Measurements from ENCODE around the gene GNG13.

GNG13 gene

GRCh38 chr16:817001-817906 is 16.7 kb upstream of the GNG13 start:
- TF ChIP-seq, protein P1, sequence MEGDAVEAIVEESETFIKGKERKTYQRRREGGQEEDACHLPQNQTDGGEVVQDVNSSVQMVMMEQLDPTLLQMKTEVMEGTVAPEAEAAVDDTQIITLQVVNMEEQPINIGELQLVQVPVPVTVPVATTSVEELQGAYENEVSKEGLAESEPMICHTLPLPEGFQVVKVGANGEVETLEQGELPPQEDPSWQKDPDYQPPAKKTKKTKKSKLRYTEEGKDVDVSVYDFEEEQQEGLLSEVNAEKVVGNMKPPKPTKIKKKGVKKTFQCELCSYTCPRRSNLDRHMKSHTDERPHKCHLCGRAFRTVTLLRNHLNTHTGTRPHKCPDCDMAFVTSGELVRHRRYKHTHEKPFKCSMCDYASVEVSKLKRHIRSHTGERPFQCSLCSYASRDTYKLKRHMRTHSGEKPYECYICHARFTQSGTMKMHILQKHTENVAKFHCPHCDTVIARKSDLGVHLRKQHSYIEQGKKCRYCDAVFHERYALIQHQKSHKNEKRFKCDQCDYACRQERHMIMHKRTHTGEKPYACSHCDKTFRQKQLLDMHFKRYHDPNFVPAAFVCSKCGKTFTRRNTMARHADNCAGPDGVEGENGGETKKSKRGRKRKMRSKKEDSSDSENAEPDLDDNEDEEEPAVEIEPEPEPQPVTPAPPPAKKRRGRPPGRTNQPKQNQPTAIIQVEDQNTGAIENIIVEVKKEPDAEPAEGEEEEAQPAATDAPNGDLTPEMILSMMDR (conservative IDR thresholded peaks at IDR 0.05): no peak
- H3K27ac ChIP-seq: no peak overlapping the region

GRCh38 chr16:815861-816260 is 15.3 kb upstream of the GNG13 start:
- TF ChIP-seq, protein P1 (conservative IDR thresholded peaks at IDR 0.05): no peak
- H3K27ac ChIP-seq: no peak overlapping the region

- TF ChIP-seq, protein P1 (conservative IDR thresholded peaks at IDR 0.05): no peak
- no peak overlapping the region for H3K27ac ChIP-seq
These were observed 14.4 kb upstream of the GNG13 start for GRCh38 chr16:814974-815373.

DNA sequence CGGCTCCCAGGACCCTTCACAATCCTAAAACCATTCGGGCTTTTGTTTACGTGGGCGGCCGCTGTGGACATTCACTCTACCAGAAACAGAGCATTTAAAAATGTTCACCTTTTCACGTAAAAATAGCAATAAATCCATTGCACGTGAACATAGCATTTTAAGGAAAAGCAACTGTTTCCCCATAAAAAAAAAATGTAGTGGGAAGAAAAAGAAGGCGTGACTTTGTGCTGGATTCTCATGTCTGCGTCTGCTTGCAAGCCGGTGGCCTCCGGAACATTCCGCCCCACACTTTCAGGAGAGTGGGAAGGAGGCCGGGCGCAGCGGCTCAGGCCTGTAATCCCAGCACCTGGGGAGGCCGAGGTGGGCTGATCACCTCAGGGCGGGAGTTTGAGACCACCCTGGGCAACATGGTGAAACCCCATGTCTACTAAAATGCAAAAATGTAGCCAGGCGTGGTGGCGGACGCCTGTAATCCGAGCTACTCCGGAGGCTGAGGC is 13.4 kb upstream of the GNG13 start:
- TF ChIP-seq, protein P1 (conservative IDR thresholded peaks at IDR 0.05): peak; percentile 34
- H3K27ac ChIP-seq: no peak overlapping the region

DNA sequence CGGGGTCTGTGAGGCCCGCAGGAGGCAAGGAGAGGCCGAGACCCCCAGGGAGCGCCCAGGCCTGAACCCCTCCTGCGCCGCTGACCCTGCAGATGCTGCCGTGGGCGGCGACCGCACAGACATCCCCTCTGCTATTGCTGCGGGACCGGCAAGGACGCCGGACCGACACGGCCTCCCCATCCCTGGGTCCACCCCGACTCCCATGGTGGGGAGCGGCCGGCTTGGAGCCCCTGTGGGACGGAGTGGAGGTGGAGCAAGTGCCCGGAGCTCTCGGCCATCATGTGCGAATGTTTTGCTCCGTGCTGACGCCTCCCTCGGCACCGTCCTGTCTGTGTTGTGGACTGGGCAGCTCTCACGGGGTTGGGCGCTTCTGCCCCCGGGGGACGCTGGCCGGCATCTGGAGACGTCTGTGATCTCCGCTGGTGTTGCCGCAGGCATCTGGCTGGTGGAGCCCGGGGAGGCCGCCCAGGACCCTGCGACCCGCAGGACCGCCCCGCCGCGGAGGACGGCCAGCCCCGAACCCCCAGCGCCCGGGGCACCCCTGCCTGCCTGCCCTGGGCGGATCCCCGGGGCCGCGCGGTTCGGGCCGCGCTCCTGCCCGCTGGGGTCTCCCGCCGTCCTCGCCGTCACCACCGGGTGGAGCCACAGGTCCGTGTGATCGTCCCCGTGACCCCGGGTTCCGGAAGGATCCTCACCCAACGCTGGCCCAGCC is 12.8 kb upstream of the GNG13 start:
- H3K27ac ChIP-seq: no peak overlapping the region
- TF ChIP-seq, protein P1 (conservative IDR thresholded peaks at IDR 0.05): peak; percentile 76

DNA sequence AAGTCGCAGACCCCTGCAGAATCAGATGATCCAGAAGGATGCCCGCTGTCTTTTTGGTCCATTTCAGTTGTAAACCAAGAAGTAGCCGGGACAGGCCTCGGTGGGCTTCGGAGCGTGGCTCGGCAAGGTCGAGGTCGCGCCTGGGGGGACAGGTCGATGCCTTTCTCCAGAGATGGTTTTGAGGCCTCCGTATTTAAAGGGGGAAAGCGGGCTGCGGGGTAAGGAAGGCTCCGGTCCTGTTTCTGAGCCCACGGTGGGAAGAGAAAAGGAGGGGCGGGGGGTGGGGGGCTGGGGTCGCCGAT is 7.5 kb upstream of the GNG13 start:
- TF ChIP-seq, protein P1 (conservative IDR thresholded peaks at IDR 0.05): no peak
- H3K27ac ChIP-seq: peak overlapping the region; percentile 85

GRCh38 chr16:807347-808084 is 7.0 kb upstream of the GNG13 start:
- peak overlapping the region; percentile 85 for H3K27ac ChIP-seq
- TF ChIP-seq, protein P1 (conservative IDR thresholded peaks at IDR 0.05): no peak

Measured in VCaP (cell line).